A673 (cell line): ENCODE measurements around the gene TMEM17. TPM values are rescaled to one million over a fixed set of nuclear protein-coding genes. Genes with fewer than 3 reads are reported as not detected.

Source experiments
- BruUV-seq: library from RNA; stranded (reverse); fragments of 400-500 nt; replicated peaks from 2 replicates; lab custom pipeline; 2021; lab: Mats Ljungman, UMichigan
- CTCF ChIA-PET: fragments of 300-600 bp; sonication (Branson Sonifier 250); formaldehyde crosslinking; loops from one replicate; lab custom pipeline; 2022; ENCODE audit warnings: antibody characterized with exemption; lab: Charles Lee
- POLR2A ChIA-PET: fragments of 300-600 bp; sonication (Branson Sonifier 250); formaldehyde crosslinking; loops from one replicate; lab custom pipeline; 2022; ENCODE audit warnings: antibody characterized with exemption; ENCODE audit not compliant: low non-redundant PET; lab: Charles Lee
- DNase-seq: peaks from one replicate; pipeline ENCODE4 v3.0.0-alpha.2; 2015; ENCODE audit warnings: low spot score
- H3K27ac ChIP-seq: fragments of 200-600 bp; sonication (generic); 2 replicates; pipeline ENCODE4 v1.5.1; 2016; ENCODE audit warnings: mixed run types, low read depth, mild to moderate bottlenecking, mixed read lengths, antibody characterized with exemption, low read length; ENCODE audit not compliant: poor library complexity, severe bottlenecking
- H3K27me3 ChIP-seq: fragments of 200-600 bp; sonication (generic); replicated peaks from 2 replicates; pipeline ENCODE4 v1.6.1; 2017; ENCODE audit warnings: mixed run types, low read depth, mild to moderate bottlenecking, mixed read lengths, antibody characterized with exemption, low read length; ENCODE audit not compliant: insufficient read depth, poor library complexity
- H3K36me3 ChIP-seq: fragments of 200-600 bp; sonication (generic); 2 replicates; pipeline ENCODE4 v1.6.1; 2016; ENCODE audit warnings: mixed run types, mild to moderate bottlenecking, mixed read lengths, antibody characterized with exemption, low read length; ENCODE audit not compliant: insufficient read depth, poor library complexity, severe bottlenecking
- H3K4me1 ChIP-seq: fragments of 200-600 bp; sonication (generic); 2 replicates; pipeline ENCODE4 v1.6.1; 2017; ENCODE audit warnings: mixed run types, mild to moderate bottlenecking, mixed read lengths, antibody characterized with exemption, low read length; ENCODE audit not compliant: insufficient read depth, poor library complexity, severe bottlenecking
- H3K4me3 ChIP-seq: fragments of 200-600 bp; sonication (generic); 2 replicates; pipeline ENCODE4 v1.5.1; 2016; ENCODE audit warnings: low read depth, mixed run types, mild to moderate bottlenecking, mixed read lengths, low read length; ENCODE audit not compliant: poor library complexity, severe bottlenecking
- H3K9me3 ChIP-seq: fragments of 200-600 bp; sonication (generic); 2 replicates; pipeline ENCODE4 v1.6.1; 2016; ENCODE audit warnings: mixed run types, low read depth, mild to moderate bottlenecking, mixed read lengths, antibody characterized with exemption, low read length; ENCODE audit not compliant: poor library complexity, severe bottlenecking
- EZH2 ChIP-seq: fragments of 200-600 bp; sonication (generic); IDR thresholded peaks from 2 replicates; pipeline ENCODE4 v1.6.1; 2017; ENCODE audit warnings: borderline replicate concordance, low read depth, mild to moderate bottlenecking, mixed read lengths, antibody characterized with exemption, low read length; ENCODE audit not compliant: poor library complexity, severe bottlenecking
- intact Hi-C: fragments of 100-400 bp; cut with micrococcal nuclease; formaldehyde crosslinking; loops from one replicate; pipeline ENCODE4 v1.10.0; 2022; ENCODE audit not compliant: unreplicated experiment
- total RNA-seq: library from RNA; stranded (reverse); gene quantifications from 2 replicates; pipeline ENCODE4 v1.2.3, GENCODE V29; 2021
- TF ChIP-seq, protein P1 (sequence below): fragments of 300-800, 200-600 bp; sonication (generic); conservative IDR thresholded peaks from 2 replicates; pipeline ENCODE4 v1.5.1; 2017; ENCODE audit warnings: low read depth, mild to moderate bottlenecking, antibody characterized with exemption, low read length, moderate library complexity, mixed read lengths

The TMEM17 gene
- total RNA-seq, 1 experiment from 2014 or later: 1.5 TPM

DNA sequence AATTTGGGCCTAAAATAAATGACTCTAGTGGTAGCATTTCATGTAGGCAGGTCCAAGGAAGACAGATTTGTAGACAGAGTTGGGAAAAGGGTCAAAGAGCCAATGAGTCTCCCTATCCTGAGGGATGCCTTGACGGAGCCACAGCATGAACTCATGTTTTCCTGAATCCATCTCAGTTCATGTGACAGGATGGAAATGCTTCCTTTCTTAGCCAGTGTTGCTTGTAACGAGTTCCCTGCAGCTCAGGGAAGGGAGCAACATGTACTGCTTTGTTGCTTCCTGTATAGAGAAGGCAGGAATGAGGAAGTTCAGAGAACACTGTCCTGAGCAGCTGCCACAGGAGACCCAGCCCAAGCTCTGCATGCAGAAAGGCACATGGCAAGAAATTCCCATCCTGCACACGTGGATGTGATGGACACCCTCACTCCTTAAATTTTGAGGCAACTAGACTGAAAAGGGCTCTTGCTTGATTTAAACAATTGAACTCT is 27.9 kb downstream of the TMEM17 start:
- CTCF ChIA-PET: no interaction called here
- no peaks in the 10 kb centered on the region for H3K4me1 ChIP-seq
- no peaks in the 10 kb centered on the region for H3K27me3 ChIP-seq
- no peaks in the 10 kb centered on the region for H3K9me3 ChIP-seq
- H3K27ac ChIP-seq: no peak overlapping the region
- BruUV-seq: no TSS peak
- intact Hi-C loops: no loop called here
- TF ChIP-seq, protein P1, sequence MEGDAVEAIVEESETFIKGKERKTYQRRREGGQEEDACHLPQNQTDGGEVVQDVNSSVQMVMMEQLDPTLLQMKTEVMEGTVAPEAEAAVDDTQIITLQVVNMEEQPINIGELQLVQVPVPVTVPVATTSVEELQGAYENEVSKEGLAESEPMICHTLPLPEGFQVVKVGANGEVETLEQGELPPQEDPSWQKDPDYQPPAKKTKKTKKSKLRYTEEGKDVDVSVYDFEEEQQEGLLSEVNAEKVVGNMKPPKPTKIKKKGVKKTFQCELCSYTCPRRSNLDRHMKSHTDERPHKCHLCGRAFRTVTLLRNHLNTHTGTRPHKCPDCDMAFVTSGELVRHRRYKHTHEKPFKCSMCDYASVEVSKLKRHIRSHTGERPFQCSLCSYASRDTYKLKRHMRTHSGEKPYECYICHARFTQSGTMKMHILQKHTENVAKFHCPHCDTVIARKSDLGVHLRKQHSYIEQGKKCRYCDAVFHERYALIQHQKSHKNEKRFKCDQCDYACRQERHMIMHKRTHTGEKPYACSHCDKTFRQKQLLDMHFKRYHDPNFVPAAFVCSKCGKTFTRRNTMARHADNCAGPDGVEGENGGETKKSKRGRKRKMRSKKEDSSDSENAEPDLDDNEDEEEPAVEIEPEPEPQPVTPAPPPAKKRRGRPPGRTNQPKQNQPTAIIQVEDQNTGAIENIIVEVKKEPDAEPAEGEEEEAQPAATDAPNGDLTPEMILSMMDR: no peak
- TF ChIP-seq EZH2: no peak
- H3K4me3 ChIP-seq: no peak overlapping the region
- POLR2A ChIA-PET: interaction anchor here (0.6 kb wide), 1 partner anchor 8 kb away, joined by 6 read pairs; no protein-coding TSS in a partner anchor
- DNase-seq: no peak
- H3K36me3 ChIP-seq: no peaks in the 10 kb centered on the region

DNA sequence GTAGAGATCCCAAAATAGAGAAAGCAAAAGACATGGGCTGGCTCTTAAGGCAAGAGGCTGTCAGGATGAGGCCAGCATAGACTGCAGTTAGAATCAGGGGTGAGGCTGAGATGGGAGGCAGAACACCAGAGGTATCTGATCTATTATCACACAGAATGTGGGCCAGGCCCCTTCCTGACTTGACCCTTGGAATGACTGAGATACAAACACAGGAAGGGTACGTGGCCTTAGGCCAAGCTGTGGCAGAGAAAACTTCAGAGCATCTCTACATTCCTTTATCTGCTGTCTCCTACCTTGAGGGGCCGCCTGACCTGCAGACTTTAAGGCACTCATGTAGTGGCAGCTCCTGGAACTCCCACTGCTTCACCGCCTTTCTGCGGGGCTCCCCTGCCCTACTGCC is 28.4 kb downstream of the TMEM17 start:
- POLR2A ChIA-PET: no interaction called here
- Histone ChIP-seq H3K4me3 (no peak overlapping the region), H3K27me3 (no peaks in the 10 kb centered on the region), H3K4me1 (no peaks in the 10 kb centered on the region), H3K9me3 (no peaks in the 10 kb centered on the region), H3K36me3 (no peaks in the 10 kb centered on the region), H3K27ac (no peak overlapping the region)
- intact Hi-C loops: no loop called here
- no TSS peak for BruUV-seq
- no peak for DNase-seq
- CTCF ChIA-PET: no interaction called here
- TF ChIP-seq EZH2: no peak
- TF ChIP-seq, protein P1: no peak

DNA sequence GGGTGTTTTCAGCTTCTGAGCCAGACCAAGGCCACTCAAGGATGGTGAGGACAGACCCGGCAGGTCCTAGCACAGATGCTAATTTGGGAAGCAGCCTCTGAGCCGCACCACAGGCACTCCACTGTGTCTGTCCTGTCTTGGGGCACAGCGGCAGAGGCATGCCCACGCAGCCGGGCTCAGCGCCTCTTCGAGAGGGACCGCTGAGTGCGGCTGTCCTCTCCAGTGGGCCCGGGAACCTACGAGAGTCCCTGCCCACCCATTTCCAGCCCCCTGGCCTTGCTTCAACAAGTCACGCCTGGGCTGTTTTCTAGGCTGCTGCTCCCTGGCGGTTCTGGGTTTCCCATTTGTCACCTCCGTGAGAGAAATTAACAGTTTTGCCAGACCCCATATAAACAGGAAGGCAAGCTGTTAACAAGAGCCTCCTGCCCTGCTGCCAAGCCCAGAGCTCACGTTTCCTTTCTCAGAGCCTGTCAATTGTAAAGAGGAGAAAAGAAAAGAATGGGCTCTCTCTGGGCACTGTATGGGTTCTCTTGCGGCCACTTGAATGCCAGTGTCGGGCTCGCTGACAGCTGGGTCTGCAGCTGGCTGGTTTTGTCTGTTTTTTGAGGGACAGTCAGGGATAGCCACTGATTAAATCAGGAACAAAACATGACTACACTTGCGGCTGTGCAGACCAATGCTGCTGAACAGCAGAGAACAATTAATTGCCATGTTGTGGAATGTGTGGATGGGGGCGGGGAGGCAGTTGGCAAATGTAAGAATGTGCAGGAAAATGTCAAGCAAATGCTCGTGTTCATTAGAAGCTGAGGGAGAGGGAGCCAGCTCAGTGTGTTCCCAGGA is 30.6 kb downstream of the TMEM17 start:
- no peak overlapping the region for H3K27ac ChIP-seq

More for the DNA sequence above, 30.6 kb downstream of the TMEM17 start:
- Histone ChIP-seq H3K9me3 (no peaks in the 10 kb centered on the region), H3K27me3 (no peaks in the 10 kb centered on the region), H3K4me1 (no peaks in the 10 kb centered on the region), H3K36me3 (no peaks in the 10 kb centered on the region), H3K4me3 (peak overlapping the region; percentile 22)
- BruUV-seq: no TSS peak
- TF ChIP-seq, protein P1: 0 out of 2 replicates have a peak, but pooled peaks have one; percentile 9
- no peak for TF ChIP-seq EZH2
- ChIA-PET POLR2A (interaction anchor here (0.7 kb wide), 1 partner anchor 63 kb away, joined by 3 read pairs; no protein-coding TSS in a partner anchor), CTCF (no interaction called here)
- DNase-seq: peak; percentile 19
- intact Hi-C loops: no loop called here
